Effector memory CD4-positive, alpha-beta T cell (primary cell): ENCODE measurements around the gene TOP2A.

Experiments
- DNase-seq, 3 donors: peaks; one replicate each; pipeline ENCODE4 v3.0.0-alpha.2; 2020
- H3K27ac ChIP-seq: 2 replicates; pipeline ENCODE4 v1.7.0; 2013; ENCODE audit warnings: mild to moderate bottlenecking, low read length, moderate library complexity; ENCODE audit not compliant: insufficient read depth, poor library complexity, severe bottlenecking
- H3K27me3 ChIP-seq: replicated peaks from 2 replicates; pipeline ENCODE4 v1.7.0; 2013; ENCODE audit warnings: mild to moderate bottlenecking, low read length; ENCODE audit not compliant: insufficient read depth, control insufficient read depth, poor library complexity, severe bottlenecking
- H3K36me3 ChIP-seq: 2 replicates; pipeline ENCODE4 v1.7.0; 2013; ENCODE audit warnings: mild to moderate bottlenecking, low read length, moderate library complexity; ENCODE audit not compliant: control insufficient read depth, insufficient read depth
- H3K4me1 ChIP-seq: 2 replicates; pipeline ENCODE4 v1.7.0; 2013; ENCODE audit warnings: low read length, mild to moderate bottlenecking; ENCODE audit not compliant: control insufficient read depth, insufficient read depth, poor library complexity, severe bottlenecking
- H3K4me3 ChIP-seq: 2 replicates; pipeline ENCODE4 v1.7.0; 2013; ENCODE audit warnings: low read length, low read depth, mild to moderate bottlenecking; ENCODE audit not compliant: insufficient read depth, poor library complexity, severe bottlenecking
- H3K9me3 ChIP-seq: 2 replicates; pipeline ENCODE4 v1.7.0; 2013; ENCODE audit warnings: mild to moderate bottlenecking, low read length, moderate library complexity; ENCODE audit not compliant: control insufficient read depth

The TOP2A gene

DNA sequence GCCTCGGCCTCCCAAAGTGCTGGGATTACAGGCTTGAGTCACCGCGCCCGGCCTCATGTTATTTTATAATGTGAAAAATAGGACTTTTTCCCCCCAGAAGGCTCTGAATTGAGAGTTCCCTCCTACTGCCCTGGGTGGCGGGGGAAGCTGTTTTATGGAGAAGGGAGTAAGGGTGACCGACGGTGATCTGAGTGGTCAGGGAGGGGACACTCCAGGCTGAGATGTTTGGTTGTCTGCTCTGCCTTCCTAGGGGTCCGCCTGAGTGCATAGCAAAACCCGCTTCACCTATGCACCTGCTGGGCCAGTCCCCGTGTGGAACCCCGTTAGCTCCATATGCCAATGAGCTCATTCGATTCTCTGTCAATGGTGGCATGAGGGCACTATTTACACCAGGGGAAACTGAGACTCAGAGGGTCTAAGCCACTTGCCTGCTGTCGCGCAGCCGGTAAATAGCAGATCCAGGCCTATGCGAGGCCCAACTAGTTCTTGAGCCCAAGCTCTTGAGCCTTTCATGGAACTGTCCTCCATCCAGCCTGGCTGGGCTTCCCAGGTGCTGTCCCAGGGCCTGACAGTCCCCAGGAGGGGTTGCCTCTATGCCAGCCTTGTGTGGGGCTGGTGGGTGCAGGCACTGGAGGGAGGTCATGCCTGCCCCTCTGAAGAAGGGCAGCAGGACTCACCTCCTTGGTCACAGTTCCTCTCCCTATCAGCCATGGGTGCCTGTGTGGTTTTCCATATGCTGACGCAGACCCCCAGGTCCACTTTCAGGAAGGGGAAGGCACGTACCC is 51.4 kb downstream of the TOP2A start:
- H3K9me3 ChIP-seq = no peaks in the 10 kb centered on the region
- H3K4me3 ChIP-seq = no peak overlapping the region
- no peak for DNase-seq
- no peaks in the 10 kb centered on the region for H3K27me3 ChIP-seq
- H3K36me3 ChIP-seq = no peaks in the 10 kb centered on the region
- H3K27ac ChIP-seq = no peak overlapping the region
- peaks cover 4% of the 10 kb centered on the region for H3K4me1 ChIP-seq

DNA sequence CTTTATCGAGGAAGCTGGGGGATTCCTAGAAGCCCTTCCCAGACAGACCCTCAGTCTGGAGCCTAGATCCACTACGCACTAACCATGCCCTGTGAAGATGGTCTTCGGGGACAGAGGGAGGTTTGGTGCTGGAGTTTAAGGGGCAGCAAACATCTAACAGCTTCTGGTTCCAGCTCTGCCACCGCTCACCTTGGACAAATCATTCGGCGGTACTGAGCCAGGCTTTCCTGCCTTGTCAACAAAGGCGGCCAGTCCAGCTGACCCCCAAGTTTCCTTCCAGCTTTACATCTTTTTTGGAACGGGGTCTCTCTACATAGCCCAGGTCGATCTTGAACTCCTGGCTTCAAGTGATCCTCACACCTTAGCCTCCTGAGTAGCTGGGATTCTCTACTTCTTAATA is 52.8 kb downstream of the TOP2A start:
- peaks cover 4% of the 10 kb centered on the region for H3K4me1 ChIP-seq
- H3K9me3 ChIP-seq = no peaks in the 10 kb centered on the region
- no peak overlapping the region for H3K27ac ChIP-seq
- no peaks in the 10 kb centered on the region for H3K36me3 ChIP-seq
- no peak for DNase-seq
- no peak overlapping the region for H3K4me3 ChIP-seq
- no peaks in the 10 kb centered on the region for H3K27me3 ChIP-seq

DNA sequence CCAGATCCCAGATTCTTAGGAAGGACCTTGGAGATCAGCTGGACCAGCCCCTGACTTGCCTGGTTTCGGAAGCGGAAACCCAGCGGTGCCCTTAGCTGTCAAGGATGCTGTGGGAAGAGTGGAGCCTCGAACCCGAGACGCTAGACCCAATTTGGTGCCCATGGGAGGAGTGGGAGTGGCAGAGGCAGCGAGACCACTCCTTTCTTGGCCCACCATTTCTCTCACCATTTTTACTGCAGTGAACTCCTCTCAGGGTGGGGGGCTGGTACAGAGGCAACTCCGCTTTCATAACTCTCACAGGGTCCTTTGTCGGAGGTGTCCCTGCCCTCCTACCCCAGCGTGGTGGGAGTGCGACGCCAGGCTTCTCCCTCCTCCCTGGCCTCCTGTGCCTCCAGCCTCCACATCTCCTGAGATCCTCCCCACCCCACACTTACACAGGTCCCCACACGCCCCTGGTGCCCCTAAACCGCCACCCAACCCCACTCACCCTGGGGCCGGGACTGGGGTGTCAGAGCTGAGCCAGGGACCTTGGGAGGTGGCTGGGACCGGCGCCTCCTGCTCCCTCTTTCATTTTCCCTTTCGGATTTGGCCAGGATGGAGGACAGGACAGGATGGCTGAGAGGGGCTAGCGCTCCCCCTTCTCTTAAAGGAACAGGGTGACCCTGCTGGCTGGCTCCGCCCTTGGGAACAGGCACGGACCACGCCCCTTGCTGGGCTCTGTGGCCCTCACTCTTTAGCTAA is 53.4 kb downstream of the TOP2A start, which contains the start of gene GJD3:
Gene GJD3 (minus strand): TSS at position 617 of the 741 bp plus-strand sequence. CDS start 922 bp downstream, outside the sequence.
- peaks cover 4% of the 10 kb centered on the region for H3K4me1 ChIP-seq
- no peaks in the 10 kb centered on the region for H3K27me3 ChIP-seq
- no peaks in the 10 kb centered on the region for H3K36me3 ChIP-seq
- H3K27ac ChIP-seq = no peak within 1 kb of the TSS
- DNase-seq = no peak
- H3K4me3 ChIP-seq = peak within 1 kb of the TSS; percentile 25
- no peaks in the 10 kb centered on the region for H3K9me3 ChIP-seq

DNA sequence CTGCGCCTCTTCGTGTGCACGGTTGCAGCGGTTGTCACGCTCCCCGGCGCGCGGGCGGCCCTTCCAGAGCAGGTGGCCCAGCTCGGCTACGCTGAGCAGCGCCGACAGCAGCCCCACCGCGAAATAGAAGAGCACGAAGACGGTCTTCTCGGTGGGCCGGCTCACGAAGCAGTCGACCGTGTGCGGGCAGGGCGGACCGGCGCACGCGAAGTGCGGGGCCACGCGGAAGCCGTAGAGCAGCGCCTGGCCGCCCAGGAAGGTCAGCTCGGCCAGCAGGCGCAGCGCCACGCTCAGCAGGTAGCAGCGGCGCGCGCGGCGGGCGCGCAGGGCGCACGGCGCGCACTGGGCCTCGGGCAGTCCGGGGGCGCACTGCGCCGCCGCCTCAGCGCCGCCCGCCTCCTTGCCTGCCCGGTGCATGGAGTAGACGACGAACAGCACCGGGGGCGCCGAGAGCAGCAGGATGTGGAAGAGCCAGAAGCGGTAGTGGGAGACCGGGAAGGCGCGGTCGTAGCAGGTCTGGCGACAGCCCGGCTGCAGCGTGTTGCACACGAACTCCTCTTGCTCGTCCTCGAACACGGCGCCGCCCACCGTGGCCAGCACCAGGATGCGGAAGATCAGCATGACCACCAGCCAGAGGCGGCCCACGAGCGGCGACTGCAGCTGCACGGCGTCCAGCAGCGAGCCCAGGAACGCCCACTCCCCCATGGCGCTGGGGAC is 54.4 kb downstream of the TOP2A start:
- Histone ChIP-seq H3K27ac (no peak overlapping the region), H3K4me3 (peak overlapping the region; percentile 39), H3K9me3 (no peaks in the 10 kb centered on the region), H3K36me3 (no peaks in the 10 kb centered on the region), H3K27me3 (no peaks in the 10 kb centered on the region), H3K4me1 (peaks cover 4% of the 10 kb centered on the region)
- DNase-seq = no peak

DNA sequence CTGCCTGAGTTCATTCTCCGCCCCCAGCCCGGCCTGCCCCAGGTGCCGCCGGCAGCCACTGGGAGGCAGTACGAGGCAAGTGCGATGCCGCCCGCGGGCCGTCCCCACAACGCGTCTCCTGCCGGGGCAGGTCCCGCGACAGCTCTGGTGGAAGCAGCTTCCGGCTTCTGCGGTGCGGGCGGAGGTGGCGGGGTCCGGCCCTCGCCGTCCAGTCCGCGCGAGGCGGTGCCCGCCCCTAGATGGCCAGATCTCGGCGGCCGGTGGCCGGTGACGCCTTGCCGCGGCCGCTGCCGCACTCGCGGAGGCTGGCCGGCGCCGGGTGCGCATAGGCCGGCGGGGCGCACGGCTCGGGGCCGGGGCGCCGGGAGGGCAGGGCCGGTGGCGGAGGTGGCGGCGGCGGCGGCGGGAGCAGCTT is 55.0 kb downstream of the TOP2A start:
- Histone ChIP-seq H3K4me1 (peaks cover 4% of the 10 kb centered on the region), H3K27ac (no peak overlapping the region), H3K4me3 (peak overlapping the region; percentile 39), H3K9me3 (no peaks in the 10 kb centered on the region), H3K36me3 (no peaks in the 10 kb centered on the region), H3K27me3 (no peaks in the 10 kb centered on the region)
- DNase-seq = peak in 2 of 3 donors; percentile 53 to 57

DNA sequence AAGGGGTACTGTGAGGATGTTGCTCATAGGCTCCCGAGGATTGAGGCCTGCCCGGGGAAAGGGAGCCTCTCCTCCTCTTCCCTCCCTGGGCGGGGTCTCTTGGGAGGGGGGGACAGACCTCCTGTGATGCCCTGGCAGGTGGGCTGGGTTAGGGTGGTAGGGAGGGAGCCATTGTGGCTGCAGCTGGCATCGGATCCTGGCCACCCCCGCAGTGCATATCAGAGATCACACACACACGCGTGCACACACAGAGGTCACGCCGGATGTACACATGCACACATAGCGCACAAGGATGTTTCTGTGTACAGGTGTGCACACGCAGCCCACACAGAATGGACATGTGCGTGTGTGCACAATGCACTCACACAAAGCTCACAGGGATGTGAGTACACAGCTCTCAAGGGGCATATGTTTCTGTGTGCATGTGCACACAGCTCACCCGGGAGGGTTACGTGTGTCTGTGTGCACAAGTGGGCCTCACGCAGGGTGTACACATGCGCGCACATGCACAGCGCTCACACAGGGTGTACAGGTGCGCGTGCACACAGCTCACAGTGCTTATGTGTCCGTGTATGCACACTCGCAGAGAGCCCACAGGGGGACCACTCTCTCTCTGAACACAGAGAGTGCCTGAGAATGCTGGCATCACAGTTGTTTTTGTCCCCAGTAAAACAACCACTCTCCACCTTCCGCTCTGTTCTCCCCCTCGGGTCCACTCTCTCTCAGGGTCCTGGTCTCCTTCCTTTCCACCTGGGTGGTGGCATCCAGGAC is 55.6 kb downstream of the TOP2A start:
- Histone ChIP-seq H3K36me3 (no peaks in the 10 kb centered on the region), H3K4me1 (peaks cover 4% of the 10 kb centered on the region), H3K27me3 (no peaks in the 10 kb centered on the region), H3K27ac (no peak overlapping the region), H3K4me3 (no peak overlapping the region), H3K9me3 (no peaks in the 10 kb centered on the region)
- DNase-seq = no peak

DNA sequence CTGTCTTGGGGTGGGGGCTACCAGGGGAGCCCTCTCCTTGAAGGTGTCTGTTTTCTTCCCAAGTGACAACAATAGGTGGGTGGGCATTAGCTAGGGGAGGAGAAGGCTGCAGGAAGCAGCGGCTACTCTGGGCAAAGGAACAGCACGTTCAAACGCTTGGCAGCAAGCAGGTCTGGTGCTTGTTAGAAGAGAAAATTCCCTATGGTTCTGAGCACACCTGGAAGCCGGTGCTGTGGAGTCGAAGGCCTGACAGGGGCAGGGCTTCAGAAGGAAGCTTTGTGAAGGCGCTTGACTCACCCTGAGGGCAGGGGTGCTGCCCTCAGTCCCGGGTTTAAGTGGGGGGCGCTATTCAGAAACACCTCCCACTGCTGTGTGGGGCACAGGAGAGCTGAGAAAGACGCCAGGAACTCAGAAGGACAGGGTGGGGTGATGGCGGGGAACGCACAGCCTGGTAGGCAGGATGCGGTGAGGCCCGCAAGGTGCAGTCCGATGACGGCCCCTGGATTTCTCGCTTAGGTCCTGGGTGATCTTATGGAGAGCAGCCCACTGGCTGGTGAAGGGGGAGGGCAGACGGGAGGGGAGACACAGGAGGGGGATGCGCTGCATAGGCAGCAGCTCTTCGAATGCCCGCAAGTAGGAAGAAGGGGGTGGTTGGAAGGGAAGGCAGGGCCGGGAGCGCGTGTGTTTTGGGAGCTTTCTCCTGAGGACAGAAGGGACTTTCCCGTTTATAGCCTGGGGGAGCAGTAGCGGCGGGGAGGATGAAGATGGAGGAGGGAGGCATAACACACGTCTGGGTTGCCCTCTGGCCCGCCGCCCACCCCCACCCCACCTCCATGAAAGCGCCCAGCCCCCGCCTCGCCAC is 56.4 kb downstream of the TOP2A start:
- no peak for DNase-seq
- no peaks in the 10 kb centered on the region for H3K27me3 ChIP-seq
- no peak overlapping the region for H3K27ac ChIP-seq
- H3K36me3 ChIP-seq = peaks cover 3% of the 10 kb centered on the region
- H3K4me1 ChIP-seq = peaks cover 4% of the 10 kb centered on the region
- H3K4me3 ChIP-seq = no peak overlapping the region
- no peaks in the 10 kb centered on the region for H3K9me3 ChIP-seq

DNA sequence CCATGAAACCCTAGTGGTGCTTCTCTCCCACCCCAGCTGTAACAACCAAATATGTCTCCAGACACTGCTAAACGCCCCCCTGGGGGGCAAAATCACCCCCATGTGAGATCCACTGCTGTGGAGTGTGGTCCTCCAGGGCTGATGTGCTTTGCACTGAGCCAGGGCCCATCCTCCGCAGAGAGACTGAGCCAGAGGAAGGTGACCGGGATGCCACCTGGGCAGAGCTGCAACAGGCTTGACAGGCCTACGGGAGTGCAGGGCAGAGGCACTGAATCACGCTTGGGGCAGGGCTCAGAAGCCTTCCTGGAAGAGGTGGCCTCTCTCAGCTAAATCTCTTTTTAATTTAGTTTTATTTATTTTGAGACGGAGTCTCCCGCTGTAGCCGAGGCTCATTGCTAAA is 57.6 kb downstream of the TOP2A start:
- Histone ChIP-seq H3K27me3 (no peaks in the 10 kb centered on the region), H3K36me3 (peaks cover 15% of the 10 kb centered on the region), H3K9me3 (no peaks in the 10 kb centered on the region), H3K4me3 (no peak overlapping the region), H3K4me1 (peaks cover 4% of the 10 kb centered on the region), H3K27ac (no peak overlapping the region)
- no peak for DNase-seq
